ENCODE data around the gene TTC6.

GRCh38 chr14:37637341-37637740 lies 41.9 kb downstream of the TTC6 start:
- no peak for TF ChIP-seq GATA2 (IDR thresholded peaks at IDR 0.05; ENCODE audit: low read depth, low read length)
- TF ChIP-seq GATA3 (IDR thresholded peaks at IDR 0.05; ENCODE audit: low read depth, low read length): no peak

Data from SH-SY5Y (cell line).